ENCODE results near the gene ZG16B. TPM values are rescaled to one million over a fixed set of nuclear protein-coding genes. Genes with fewer than 3 reads are reported as not detected.

Gene ZG16B
- polyA plus RNA-seq (2011; rRNA removed) (0.10 TPM in 2 replicates), polyA minus RNA-seq (2011; rRNA and poly(A)+ RNA removed) (not detected in 2 replicates)

GRCh38 chr16:2829501-2830354 is at the start of gene ZG16B:
Gene ZG16B, plus strand, starts transcription at chr16:2830303. Its CDS starts 139 bp downstream, at chr16:2830442.
- no peak within 1 kb of the TSS for H3K4me3 ChIP-seq (ENCODE audit: low read depth, low read length)
- no peak for TF ChIP-seq CTCF (IDR thresholded peaks at IDR 0.05; ENCODE audit: insufficient read depth, low read depth, low read length)
- H3K36me3 ChIP-seq (ENCODE audit: control insufficient read depth, insufficient read depth, low read length) = no peaks in the 10 kb centered on the region
- ChIA-PET POLR2A (no interaction called here), CTCF (interaction anchor here (1.9 kb wide), 1 partner anchor 9 kb away, joined by 11 read pairs; no protein-coding TSS in a partner anchor)
- peaks cover 33% of the 10 kb centered on the region for H3K27me3 ChIP-seq (ENCODE audit: control insufficient read depth, insufficient read depth, low read length)
- DNase-seq (ENCODE audit: low read depth) = no peak

GRCh38 chr16:2782583-2783351 is 47.3 kb upstream of the ZG16B start:
- POLR2A ChIA-PET = no interaction called here
- H3K36me3 ChIP-seq (ENCODE audit: control insufficient read depth, insufficient read depth, low read length) = no peaks in the 10 kb centered on the region
- CTCF ChIA-PET = interaction anchor here (1.1 kb wide), 1 partner anchor 30 kb away, joined by 3 read pairs; no protein-coding TSS in a partner anchor
- no peak for TF ChIP-seq CTCF (IDR thresholded peaks at IDR 0.05; ENCODE audit: insufficient read depth, low read depth, low read length)
- no peak overlapping the region for H3K4me3 ChIP-seq (ENCODE audit: low read depth, low read length)
- H3K27me3 ChIP-seq (ENCODE audit: control insufficient read depth, insufficient read depth, low read length) = peaks cover 28% of the 10 kb centered on the region
- DNase-seq (ENCODE audit: low read depth) = no peak

GRCh38 chr16:2783581-2784357 is 46.3 kb upstream of the ZG16B start:
- ChIA-PET CTCF (interaction anchor here (0.6 to 1.3 kb wide), 3 partner anchors 29 to 220 kb away, joined by 3 to 4 read pairs (median 3); no protein-coding TSS in a partner anchor), POLR2A (interaction anchor here (0.5 kb wide), 1 partner anchor 42 kb away, joined by 7 read pairs; no protein-coding TSS in a partner anchor)
- DNase-seq (ENCODE audit: low read depth) = no peak
- Histone ChIP-seq H3K36me3 (ENCODE audit: control insufficient read depth, insufficient read depth, low read length) (no peaks in the 10 kb centered on the region), H3K4me3 (ENCODE audit: low read depth, low read length) (no peak overlapping the region), H3K27me3 (ENCODE audit: control insufficient read depth, insufficient read depth, low read length) (peaks cover 28% of the 10 kb centered on the region)
- TF ChIP-seq CTCF (IDR thresholded peaks at IDR 0.05; ENCODE audit: insufficient read depth, low read depth, low read length) = no peak

- ChIA-PET POLR2A (interaction anchor here (0.5 kb wide), 1 partner anchor 43 kb away, joined by 7 read pairs; no protein-coding TSS in a partner anchor), CTCF (interaction anchor here (1.0 to 1.3 kb wide), 2 partner anchors 14 to 54 kb away, joined by 3 to 4 read pairs; partner anchors contain the start of gene PRSS41)
- no peak overlapping the region for H3K4me3 ChIP-seq (ENCODE audit: low read depth, low read length)
- no peak for TF ChIP-seq CTCF (IDR thresholded peaks at IDR 0.05; ENCODE audit: insufficient read depth, low read depth, low read length)
- H3K36me3 ChIP-seq (ENCODE audit: control insufficient read depth, insufficient read depth, low read length) = no peaks in the 10 kb centered on the region
- DNase-seq (ENCODE audit: low read depth) = no peak
- peaks cover 32% of the 10 kb centered on the region for H3K27me3 ChIP-seq (ENCODE audit: control insufficient read depth, insufficient read depth, low read length)
Observed at GRCh38 chr16:2784358-2785100, 45.6 kb upstream of the ZG16B start.
